Measurements from ENCODE around the gene RHOU. TPM values are rescaled to one million over a fixed set of nuclear protein-coding genes. Genes with fewer than 3 reads are reported as not detected.

RHOU gene
- 17.7 and 20.1 TPM in 2 replicates for total RNA-seq

GRCh38 chr1:228734881-228735801 lies at the start of gene RHOU:
RHOU (plus strand) TSS chr1:228735479; CDS start chr1:228735743, 264 bp downstream.

Other genes with a start within 250 kb of the RHOU start
- 60.2 and 85.9 TPM in 2 replicates for gene RNF187, start 248.1 kb upstream of the RHOU start, total RNA-seq

Data from cardiac ventricle fibroblast (primary cell).